GM10248 (cell line): ENCODE results near the gene ZDHHC5.
"Not testable (repeated sequence)": the region's sequence is repeated elsewhere in the genome, so short reads cannot be mapped to it uniquely, and the experiment has no call there.

ENCODE experiments used
- CTCF ChIA-PET: fragments of 300-600 bp; sonication (Branson Sonifier 250); formaldehyde crosslinking; extraction: SDS; loops from one replicate; lab custom pipeline; 2021; ENCODE audit warnings: antibody characterized with exemption; lab: Yijun Ruan, JAX
- POLR2A ChIA-PET: fragments of 350-650 bp; sonication (Branson Sonifier 250); formaldehyde crosslinking; extraction: SDS; loops from one replicate; lab custom pipeline; 2020; ENCODE audit warnings: antibody characterized with exemption; lab: Yijun Ruan, JAX
- DNase-seq: peaks from one replicate; pipeline ENCODE4 v3.0.0; 2012; ENCODE audit errors: extremely low spot score
- CTCF ChIP-seq: IDR thresholded peaks from 2 replicates; pipeline ENCODE4 v1.5.1; 2012; ENCODE audit warnings: mild to moderate bottlenecking, low read depth; ENCODE audit errors: extremely low read depth, missing control alignments, control extremely low read depth

The ZDHHC5 gene

DNA sequence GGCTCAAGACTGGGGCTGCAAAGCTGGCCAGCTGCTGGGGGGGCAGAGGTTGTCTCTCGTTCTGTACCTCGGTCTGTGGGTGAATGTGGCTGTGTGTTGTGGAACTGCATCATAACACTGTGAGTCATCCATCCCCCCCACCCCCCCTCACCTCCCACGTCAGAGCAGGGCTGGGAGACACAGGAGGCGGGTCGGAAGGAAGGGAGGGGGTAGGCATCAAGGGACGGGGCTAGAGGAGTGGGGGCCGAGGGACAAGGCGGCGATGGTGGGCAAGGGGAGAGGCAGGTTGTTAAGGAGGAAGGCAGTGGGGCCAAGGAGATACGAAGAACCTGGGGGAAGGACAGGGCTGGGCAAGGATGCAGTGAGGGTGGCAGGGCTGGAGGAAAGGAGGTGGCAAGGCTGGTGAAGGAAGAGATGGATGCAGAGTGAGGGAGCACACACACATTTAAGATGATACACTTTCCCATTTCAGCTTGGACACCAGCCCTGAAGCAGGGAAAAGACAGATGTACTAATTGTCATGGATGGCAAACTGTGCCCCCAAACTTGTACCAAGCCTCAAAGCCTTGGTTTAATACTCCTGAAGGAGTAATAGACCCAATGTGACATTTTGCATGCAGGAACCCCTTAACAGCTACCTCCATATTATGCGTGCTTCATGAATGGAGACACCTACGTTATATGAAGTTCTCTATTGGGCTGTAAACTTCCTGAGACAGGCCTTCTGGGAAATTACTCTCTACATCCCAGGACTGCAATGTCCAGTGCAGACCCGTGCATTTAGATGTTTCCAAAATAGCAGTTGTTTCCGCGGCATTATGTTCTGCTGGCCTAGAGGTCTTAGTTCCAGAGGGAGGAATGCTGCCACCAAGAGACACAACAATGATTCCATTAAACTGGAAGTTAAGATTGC is 17.8 kb upstream of the ZDHHC5 start, which contains the start of gene YPEL4:
YPEL4 (minus strand) TSS at position 87 of the 913 bp plus-strand sequence. CDS start 2,805 bp downstream, outside the sequence.
- DNase-seq = peak; percentile 59
- no peak for TF ChIP-seq CTCF
- CTCF ChIA-PET = interaction anchor here (1.1 to 12.2 kb wide), 3 partner anchors 10 to 155 kb away, joined by 3 to 158 read pairs (median 6); no protein-coding TSS in a partner anchor
- POLR2A ChIA-PET = no interaction called here

DNA sequence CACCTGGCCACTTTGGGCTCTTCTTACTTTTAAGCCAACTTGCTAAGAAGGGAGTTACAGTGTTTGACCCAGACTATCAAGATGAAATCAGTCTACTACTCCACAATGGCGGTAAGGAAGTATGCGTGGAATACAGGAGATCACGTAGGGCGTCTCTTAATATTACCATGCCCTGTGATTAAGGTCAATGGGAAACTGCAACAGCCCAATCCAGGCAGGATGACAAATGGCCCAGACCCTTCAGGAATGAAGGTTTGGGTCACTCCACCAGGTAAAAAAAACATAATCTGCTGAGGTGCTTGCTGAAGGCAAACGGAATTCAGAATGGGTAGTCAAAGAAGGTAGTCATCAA is 17.2 kb upstream of the ZDHHC5 start:
- TF ChIP-seq CTCF = no peak
- POLR2A ChIA-PET = no interaction called here
- CTCF ChIA-PET = interaction anchor here (4.3 kb wide), 1 partner anchor 10 kb away, joined by 27 read pairs; no protein-coding TSS in a partner anchor
- DNase-seq = no peak

GRCh38 chr11:57651408-57651807 is 16.5 kb upstream of the ZDHHC5 start:
- ChIA-PET POLR2A (no interaction called here), CTCF (interaction anchor here (1.0 to 4.3 kb wide), 4 partner anchors 8 to 149 kb away, joined by 4 to 27 read pairs (median 8); partner anchors contain the start of gene UBE2L6)
- TF ChIP-seq CTCF = no peak
- DNase-seq = no peak

GRCh38 chr11:57652230-57652629 is 15.7 kb upstream of the ZDHHC5 start:
- DNase-seq, POLR2A ChIA-PET: not testable (repeated sequence)
- CTCF ChIA-PET = interaction anchor here (0.7 to 4.3 kb wide), 6 partner anchors 9 to 159 kb away, joined by 3 to 27 read pairs (median 5); partner anchors contain the start of gene UBE2L6

DNA sequence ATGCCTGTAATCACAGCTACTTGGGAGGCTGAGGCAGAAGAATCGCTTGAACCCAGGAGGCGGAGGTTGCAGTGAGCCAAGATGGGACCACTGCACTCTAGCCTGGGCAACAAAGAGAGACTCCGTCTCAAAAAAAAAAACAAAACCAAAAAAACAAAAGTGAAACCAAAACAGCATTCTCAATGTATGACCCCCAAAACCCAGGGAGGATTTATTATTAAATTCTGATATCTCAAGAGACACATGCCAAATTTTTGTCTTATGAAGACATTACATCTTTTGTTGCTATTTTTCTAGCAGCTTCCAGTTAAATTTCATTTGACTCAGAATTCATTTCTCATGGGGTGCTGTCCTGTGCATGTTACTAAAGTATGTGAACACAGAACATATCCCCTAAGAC is 15.3 kb upstream of the ZDHHC5 start:
- ChIA-PET POLR2A (no interaction called here), CTCF (interaction anchor here (0.9 to 4.3 kb wide), 5 partner anchors 8 to 160 kb away, joined by 3 to 27 read pairs (median 6); partner anchors contain the start of gene UBE2L6)
- no peak for DNase-seq
- no peak for TF ChIP-seq CTCF

DNA sequence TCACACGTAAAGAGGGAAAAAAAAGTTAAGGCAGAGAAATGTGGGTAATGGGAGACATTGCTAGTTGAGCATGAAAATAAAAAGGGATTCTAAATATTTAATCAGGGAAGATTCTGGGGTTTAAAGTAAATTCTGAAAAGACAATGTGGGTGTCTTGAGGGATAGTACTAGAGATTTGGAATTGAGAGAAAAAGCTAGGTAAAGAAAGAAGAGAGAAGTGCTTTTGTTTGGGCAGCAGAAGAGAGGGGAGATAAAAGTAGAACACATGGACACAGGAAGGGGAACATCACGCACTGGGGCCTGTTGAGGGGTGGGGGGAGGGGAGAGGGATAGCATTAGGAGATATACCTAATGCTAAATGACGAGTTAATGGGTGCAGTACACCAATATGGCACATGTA is 14.8 kb upstream of the ZDHHC5 start:
- no peak for DNase-seq
- ChIA-PET CTCF (interaction anchor here (0.9 to 4.3 kb wide), 4 partner anchors 9 to 160 kb away, joined by 3 to 27 read pairs (median 8); partner anchors contain the start of gene UBE2L6), POLR2A (no interaction called here)
- no peak for TF ChIP-seq CTCF

DNA sequence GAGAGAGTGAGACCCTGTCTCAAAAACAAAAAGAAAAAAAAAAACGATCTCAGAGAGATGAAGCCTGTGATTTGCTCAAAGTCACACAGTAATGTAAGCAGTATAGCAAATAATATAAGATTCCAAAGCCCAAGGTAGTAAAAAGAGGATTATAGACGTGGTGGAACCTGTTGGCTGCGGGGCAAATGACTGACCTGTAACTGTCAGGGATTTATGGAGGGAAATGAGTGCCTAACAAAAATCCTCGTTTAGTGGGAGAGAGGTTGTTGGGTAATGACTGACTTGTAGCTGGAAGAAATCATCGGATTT is 11.1 kb upstream of the ZDHHC5 start:
- no peak for DNase-seq
- CTCF ChIA-PET = interaction anchor here (0.7 to 2.1 kb wide), 3 partner anchors 13 to 173 kb away, joined by 3 to 13 read pairs (median 5); partner anchors contain the start of gene UBE2L6
- POLR2A ChIA-PET = no interaction called here
- TF ChIP-seq CTCF = no peak
